Keratinocyte (primary cell): ENCODE measurements around the gene MARCHF3. TPM values are rescaled to one million over a fixed set of nuclear protein-coding genes. Genes with fewer than 3 reads are reported as not detected.

Experiments
- DNase-seq: peaks from one replicate; pipeline ENCODE4 v3.0.0-alpha.2; 2011; ENCODE audit warnings: low read depth, missing footprints, low spot score
- FAIRE-seq: peaks from 2 replicates; lab custom pipeline; 2011; peaks lifted over from hg19 to GRCh38; lab: Jason Lieb, UNC
- H2AFZ ChIP-seq: 2 replicates; pipeline ENCODE4 v1.6.0; 2012; ENCODE audit warnings: low read length, control low read depth, inconsistent platforms; ENCODE audit not compliant: control insufficient read depth
- H3K27ac ChIP-seq: 2 replicates; pipeline ENCODE4 v1.5.1; 2011; ENCODE audit warnings: low read length; ENCODE audit not compliant: control insufficient read depth, insufficient read depth
- H3K27me3 ChIP-seq: 3 replicates; pipeline ENCODE4 v1.6.0; 2011; ENCODE audit warnings: low read length; ENCODE audit not compliant: control insufficient read depth, insufficient read depth; ENCODE audit errors: extremely low read depth
- H3K36me3 ChIP-seq, 2 experiments: 2 replicates in 1 of 2; 3 replicates in 1 of 2; pipeline ENCODE4 v1.5.1; 2011; ENCODE audit warnings: low read length in 2 of 2, mild to moderate bottlenecking in 1 of 2; ENCODE audit not compliant: control insufficient read depth in 2 of 2, insufficient read depth in 2 of 2; ENCODE audit errors: extremely low read depth in 1 of 2
- H3K4me1 ChIP-seq: 3 replicates; pipeline ENCODE4 v1.5.1; 2011; ENCODE audit warnings: low read length; ENCODE audit not compliant: control insufficient read depth, insufficient read depth; ENCODE audit errors: extremely low read depth
- H3K4me2 ChIP-seq: 3 replicates; pipeline ENCODE4 v1.6.0; 2011; ENCODE audit warnings: low read depth, low read length; ENCODE audit not compliant: control insufficient read depth, insufficient read depth; ENCODE audit errors: extremely low read depth
- H3K4me3 ChIP-seq, 3 experiments: fragments of 200-600 bp in 1 of 3; sonication (generic) in 1 of 3; 2 replicates in 2 of 3; 3 replicates in 1 of 3; pipeline ENCODE4 v1.5.1; 2011 to 2016; ENCODE audit warnings: low read length in 3 of 3, mild to moderate bottlenecking in 3 of 3, control low read depth in 2 of 3, inconsistent platforms in 1 of 3, low read depth in 1 of 3, mixed read lengths in 1 of 3, mixed run types in 1 of 3, moderate library complexity in 1 of 3; ENCODE audit not compliant: control insufficient read depth in 2 of 3, insufficient read depth in 2 of 3; ENCODE audit errors: extremely low read depth in 1 of 3
- H3K79me2 ChIP-seq: 2 replicates; pipeline ENCODE4 v1.6.0; 2012; ENCODE audit warnings: low read length; ENCODE audit not compliant: control insufficient read depth, insufficient read depth
- H3K9ac ChIP-seq: 3 replicates; pipeline ENCODE4 v1.6.0; 2011; ENCODE audit warnings: low read length; ENCODE audit not compliant: control insufficient read depth, insufficient read depth; ENCODE audit errors: extremely low read depth
- H3K9me1 ChIP-seq: 3 replicates; pipeline ENCODE4 v1.6.0; 2011; ENCODE audit warnings: low read length; ENCODE audit not compliant: control insufficient read depth, insufficient read depth; ENCODE audit errors: extremely low read depth
- H3K9me3 ChIP-seq: 2 replicates; pipeline ENCODE4 v1.5.1; 2012; ENCODE audit warnings: low read depth, low read length; ENCODE audit not compliant: control insufficient read depth
- H4K20me1 ChIP-seq: 3 replicates; pipeline ENCODE4 v1.6.0; 2011; ENCODE audit warnings: low read length; ENCODE audit not compliant: control insufficient read depth, insufficient read depth; ENCODE audit errors: extremely low read depth
- EZH2 ChIP-seq: IDR thresholded peaks from one replicate; pipeline ENCODE4 v1.6.1; 2012; ENCODE audit warnings: inconsistent platforms, mild to moderate bottlenecking, low read length, moderate library complexity
- dilution Hi-C: fragments of 300-500 bp; cut with MboI; formaldehyde crosslinking; loops from one replicate; pipeline ENCODE4 v1.7.0; 2020; ENCODE audit warnings: low sequenced_read_pairs; ENCODE audit not compliant: extremely low pct_ligation_motif_present
- polyA plus RNA-seq, 5 experiments: library from polyadenylated mRNA; depleted of rRNA in 3 of 5; stranded (reverse) in 3 of 5; stranded (forward) in 1 of 5; unstranded in 1 of 5; fragments of >200 nt; gene quantifications; 1 replicate in 1 of 5; 2 replicates in 3 of 5; 3 replicates in 1 of 5; pipeline versions ENCODE4 v1.2.1 to v1.2.3, GENCODE V29; 2011 to 2012; ENCODE audit warnings: missing spikeins in 2 of 5, low read depth in 1 of 5, low replicate concordance in 1 of 5
- TF ChIP-seq, protein P1 (sequence below), 3 experiments: IDR thresholded peaks in 1 of 3; conservative IDR thresholded peaks in 1 of 3; optimal IDR thresholded peaks in 1 of 3; 2 replicates in 2 of 3; 3 replicates in 1 of 3; pipeline versions ENCODE3 to v1.5.1; 2011; ENCODE audit warnings: low read length in 3 of 3, mild to moderate bottlenecking in 3 of 3, moderate library complexity in 2 of 3, control low read depth in 1 of 3, inconsistent platforms in 1 of 3; ENCODE audit not compliant: insufficient read depth in 2 of 3; ENCODE audit errors: extremely low read depth in 1 of 3

The MARCHF3 gene
- polyA plus RNA-seq, 1 donor (not counting 4 experiments of a cell fraction or from before 2014, with no cell fraction given) = 0.45 TPM

DNA sequence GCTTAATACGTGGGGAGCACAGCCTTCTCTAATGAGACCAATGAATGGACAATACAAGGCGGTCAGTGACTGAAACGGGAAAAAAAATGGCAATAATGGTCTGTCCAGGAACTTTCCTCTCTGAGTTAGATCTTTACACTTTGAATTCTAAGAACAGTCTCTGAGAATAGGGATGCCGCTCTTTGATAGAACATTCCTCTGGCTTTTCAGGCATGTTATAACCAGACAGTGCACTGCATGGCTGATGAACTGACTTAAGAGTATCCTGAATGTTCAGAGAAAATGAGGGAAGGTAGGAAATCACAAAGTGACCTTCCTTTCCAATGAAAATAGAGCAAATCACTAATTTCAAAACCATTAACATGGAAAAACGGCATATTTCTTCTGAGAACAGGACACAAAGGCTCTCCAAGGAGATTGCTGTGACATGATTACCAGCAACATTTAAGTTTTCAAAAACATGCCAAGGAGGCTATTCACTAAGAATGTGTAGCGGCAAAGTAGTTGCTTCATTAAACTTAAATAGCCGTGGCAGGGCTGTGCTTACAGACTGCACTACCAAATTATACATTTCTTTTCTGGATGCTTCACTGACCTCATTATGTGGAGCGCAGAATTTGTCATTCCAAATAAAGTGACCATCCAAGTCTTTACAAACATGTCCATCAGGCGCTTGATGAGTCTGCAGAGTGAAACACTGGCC, 105.9 kb downstream of the MARCHF3 start:
- Histone ChIP-seq H3K79me2 (no peaks in the 10 kb centered on the region), H3K9ac (no peak overlapping the region), H3K4me3 (no peak overlapping the region), H3K36me3 (no peaks in the 10 kb centered on the region), H3K4me1 (no peaks in the 10 kb centered on the region), H4K20me1 (no peaks in the 10 kb centered on the region), H3K27ac (no peak overlapping the region), H2AFZ (no peak overlapping the region), H3K27me3 (no peaks in the 10 kb centered on the region), H3K4me2 (no peak overlapping the region), H3K9me3 (no peaks in the 10 kb centered on the region), H3K9me1 (no peaks in the 10 kb centered on the region)
- dilution Hi-C loops = no loop called here
- DNase-seq (no peak), FAIRE-seq (no peak)
- no peak for TF ChIP-seq EZH2
- TF ChIP-seq, protein P1, sequence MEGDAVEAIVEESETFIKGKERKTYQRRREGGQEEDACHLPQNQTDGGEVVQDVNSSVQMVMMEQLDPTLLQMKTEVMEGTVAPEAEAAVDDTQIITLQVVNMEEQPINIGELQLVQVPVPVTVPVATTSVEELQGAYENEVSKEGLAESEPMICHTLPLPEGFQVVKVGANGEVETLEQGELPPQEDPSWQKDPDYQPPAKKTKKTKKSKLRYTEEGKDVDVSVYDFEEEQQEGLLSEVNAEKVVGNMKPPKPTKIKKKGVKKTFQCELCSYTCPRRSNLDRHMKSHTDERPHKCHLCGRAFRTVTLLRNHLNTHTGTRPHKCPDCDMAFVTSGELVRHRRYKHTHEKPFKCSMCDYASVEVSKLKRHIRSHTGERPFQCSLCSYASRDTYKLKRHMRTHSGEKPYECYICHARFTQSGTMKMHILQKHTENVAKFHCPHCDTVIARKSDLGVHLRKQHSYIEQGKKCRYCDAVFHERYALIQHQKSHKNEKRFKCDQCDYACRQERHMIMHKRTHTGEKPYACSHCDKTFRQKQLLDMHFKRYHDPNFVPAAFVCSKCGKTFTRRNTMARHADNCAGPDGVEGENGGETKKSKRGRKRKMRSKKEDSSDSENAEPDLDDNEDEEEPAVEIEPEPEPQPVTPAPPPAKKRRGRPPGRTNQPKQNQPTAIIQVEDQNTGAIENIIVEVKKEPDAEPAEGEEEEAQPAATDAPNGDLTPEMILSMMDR (optimal IDR thresholded peaks at IDR 0.05 in 1 of 3, IDR thresholded peaks at IDR 0.05 in 1 of 3, conservative IDR thresholded peaks at IDR 0.05 in 1 of 3; ENCODE audit: extremely low read depth in 1 of 3, insufficient read depth in 2 of 3, low read length in 3 of 3) = no peak

DNA sequence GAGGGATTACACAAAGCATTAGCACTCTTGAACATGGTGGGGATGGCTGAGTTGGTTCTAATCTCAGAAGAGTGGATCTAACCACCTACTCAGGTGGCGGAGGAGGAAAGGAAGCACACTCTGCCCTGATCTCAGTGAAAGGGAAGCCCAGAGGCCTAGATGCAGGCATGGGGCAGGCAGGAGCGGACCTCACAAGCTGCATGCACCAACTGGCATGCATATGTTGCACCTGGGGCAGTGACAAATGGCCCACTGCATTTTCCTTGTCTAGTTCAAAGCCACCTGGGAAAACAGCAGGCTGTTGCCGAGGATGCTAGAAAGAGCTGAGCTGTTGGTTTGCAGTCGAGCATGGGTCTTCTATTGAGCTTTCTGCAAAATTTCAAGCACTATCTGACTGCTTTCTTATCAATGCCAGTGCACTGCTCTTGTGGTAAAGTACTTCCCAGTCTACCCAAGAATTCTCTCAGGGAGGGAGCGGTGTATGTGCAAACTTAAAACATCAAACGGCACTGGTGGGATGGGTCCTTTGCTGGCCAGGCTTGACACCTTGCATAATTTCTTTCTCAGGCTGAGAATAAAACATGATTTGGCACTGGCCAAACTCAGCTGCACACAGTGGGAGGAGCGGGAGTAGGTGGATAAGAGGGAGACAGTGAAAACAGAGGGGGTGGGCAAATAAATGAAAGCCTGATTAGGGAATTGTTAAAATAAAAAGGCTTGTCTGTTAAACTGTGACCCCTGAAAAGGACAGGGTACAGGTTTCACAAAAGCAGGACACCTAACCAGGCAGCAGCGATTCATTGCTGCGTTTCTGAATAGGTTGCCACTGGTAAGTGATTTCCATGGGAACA, 108.9 kb downstream of the MARCHF3 start:
- TF ChIP-seq EZH2 = no peak
- TF ChIP-seq, protein P1 (optimal IDR thresholded peaks at IDR 0.05 in 1 of 3, IDR thresholded peaks at IDR 0.05 in 1 of 3, conservative IDR thresholded peaks at IDR 0.05 in 1 of 3; ENCODE audit: extremely low read depth in 1 of 3, insufficient read depth in 2 of 3, low read length in 3 of 3) = no peak
- H3K9ac ChIP-seq = no peak overlapping the region
- H3K4me2 ChIP-seq = no peak overlapping the region
- no peak for FAIRE-seq
- no peaks in the 10 kb centered on the region for H3K4me1 ChIP-seq
- H3K36me3 ChIP-seq = no peaks in the 10 kb centered on the region
- dilution Hi-C loops = no loop called here
- no peaks in the 10 kb centered on the region for H3K27me3 ChIP-seq
- DNase-seq = no peak
- H2AFZ ChIP-seq = no peak overlapping the region
- H3K9me3 ChIP-seq = no peaks in the 10 kb centered on the region
- H3K4me3 ChIP-seq = no peak overlapping the region
- no peak overlapping the region for H3K27ac ChIP-seq
- no peaks in the 10 kb centered on the region for H3K9me1 ChIP-seq
- H3K79me2 ChIP-seq = no peaks in the 10 kb centered on the region
- H4K20me1 ChIP-seq = no peaks in the 10 kb centered on the region
